Activated CD4-positive, alpha-beta memory T cell treated with anti-CD3 and anti-CD28 coated beads for 36 hours (primary cell): Measurements from ENCODE around the gene MXRA8. TPM values are rescaled to one million over a fixed set of nuclear protein-coding genes. Genes with fewer than 3 reads are reported as not detected.

ENCODE experiments used
- CTCF ChIA-PET: fragments of 350-600 bp; sonication (Branson Sonifier 250); formaldehyde crosslinking; loops from one replicate; lab custom pipeline; 2021; ENCODE audit warnings: antibody characterized with exemption, inconsistent platforms; lab: Charles Lee
- POLR2A ChIA-PET: fragments of 350-600 bp; sonication (Branson Sonifier 250); formaldehyde crosslinking; loops from one replicate; lab custom pipeline; 2021; ENCODE audit warnings: antibody characterized with exemption; lab: Charles Lee
- DNase-seq: peaks from one replicate; pipeline ENCODE4 v3.0.0-alpha.2; 2020
- H3K27ac Mint-ChIP-seq: one replicate; pipeline ENCODE4 v1.8.0; 2021; ENCODE audit warnings: mixed read lengths
- H3K27me3 Mint-ChIP-seq: one replicate; pipeline ENCODE4 v1.8.0; 2021; ENCODE audit warnings: mixed read lengths
- H3K36me3 Mint-ChIP-seq: one replicate; pipeline ENCODE4 v1.8.0; 2021; ENCODE audit warnings: mixed read lengths
- H3K4me1 Mint-ChIP-seq: one replicate; pipeline ENCODE4 v1.8.0; 2021; ENCODE audit warnings: low read depth, mixed read lengths
- H3K4me3 Mint-ChIP-seq: one replicate; pipeline ENCODE4 v1.8.0; 2021; ENCODE audit warnings: mild to moderate bottlenecking, mixed read lengths
- H3K9me3 Mint-ChIP-seq: one replicate; pipeline ENCODE4 v1.8.0; 2021; ENCODE audit warnings: mixed read lengths
- intact Hi-C: fragments of 100-400 bp; cut with micrococcal nuclease; formaldehyde crosslinking; loops from one replicate; pipeline ENCODE4 v1.15.1; 2023
- total RNA-seq, 2 experiments: library from RNA; stranded (reverse); gene quantifications; one replicate each; pipeline ENCODE4 v1.2.3, GENCODE V29; 2021

The MXRA8 gene
- total RNA-seq, 2 experiments from 2014 or later, result 0.19 TPM; not detected in 1

DNA sequence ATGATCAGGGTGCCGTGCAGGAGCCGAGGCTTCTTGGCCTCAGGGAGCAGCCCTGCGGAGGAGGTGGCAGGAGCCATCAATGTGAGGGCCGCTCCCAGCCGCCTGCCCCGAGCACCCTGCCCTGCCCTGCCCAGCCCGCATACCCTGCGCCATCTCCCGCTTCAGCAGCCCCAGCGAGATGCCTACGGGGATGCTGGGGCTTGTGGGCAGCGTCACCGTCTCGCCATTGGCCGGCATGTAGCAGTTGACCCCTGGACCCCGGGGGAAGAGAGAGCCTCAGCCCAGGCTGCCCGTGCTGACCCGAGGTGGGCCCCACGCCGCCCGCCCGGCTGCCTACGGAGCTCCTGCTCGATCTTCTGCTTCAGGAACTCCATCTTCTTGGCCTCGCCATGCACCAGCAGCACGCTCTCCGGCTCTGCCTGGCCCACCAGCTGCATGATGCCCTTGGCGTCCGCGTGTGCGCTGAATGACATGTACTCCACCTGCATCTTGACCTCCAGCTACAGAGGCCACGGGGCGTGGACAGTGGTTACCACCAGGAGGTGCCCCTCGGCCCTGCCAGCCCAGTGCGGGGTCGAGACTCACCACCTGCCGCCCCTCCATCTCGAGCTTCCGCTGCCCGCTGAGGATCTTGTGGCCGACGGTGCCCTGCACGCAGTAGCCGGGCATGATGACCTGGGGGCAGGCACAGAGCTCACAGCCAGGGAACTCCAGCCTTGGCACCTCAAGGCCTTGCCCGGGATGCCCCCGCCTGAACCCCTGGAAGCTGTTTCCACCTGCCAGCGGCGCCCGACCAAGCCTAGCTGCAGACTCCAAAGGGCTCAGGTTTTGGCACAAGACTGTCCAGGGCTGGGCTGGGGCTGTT lies 45.7 kb downstream of the MXRA8 start:
- no peaks in the 10 kb centered on the region for H3K9me3 Mint-ChIP-seq
- DNase-seq, result no peak
- H3K27ac Mint-ChIP-seq, result no peak overlapping the region
- H3K4me1 Mint-ChIP-seq, result peaks cover 9% of the 10 kb centered on the region
- POLR2A ChIA-PET, result no interaction called here
- peaks cover 14% of the 10 kb centered on the region for H3K36me3 Mint-ChIP-seq
- no peaks in the 10 kb centered on the region for H3K27me3 Mint-ChIP-seq
- intact Hi-C loops, result no loop called here
- CTCF ChIA-PET, result interaction anchor here (1.5 kb wide), 1 partner anchor 12 kb away, joined by 4 read pairs; no protein-coding TSS in a partner anchor
- no peak overlapping the region for H3K4me3 Mint-ChIP-seq

DNA sequence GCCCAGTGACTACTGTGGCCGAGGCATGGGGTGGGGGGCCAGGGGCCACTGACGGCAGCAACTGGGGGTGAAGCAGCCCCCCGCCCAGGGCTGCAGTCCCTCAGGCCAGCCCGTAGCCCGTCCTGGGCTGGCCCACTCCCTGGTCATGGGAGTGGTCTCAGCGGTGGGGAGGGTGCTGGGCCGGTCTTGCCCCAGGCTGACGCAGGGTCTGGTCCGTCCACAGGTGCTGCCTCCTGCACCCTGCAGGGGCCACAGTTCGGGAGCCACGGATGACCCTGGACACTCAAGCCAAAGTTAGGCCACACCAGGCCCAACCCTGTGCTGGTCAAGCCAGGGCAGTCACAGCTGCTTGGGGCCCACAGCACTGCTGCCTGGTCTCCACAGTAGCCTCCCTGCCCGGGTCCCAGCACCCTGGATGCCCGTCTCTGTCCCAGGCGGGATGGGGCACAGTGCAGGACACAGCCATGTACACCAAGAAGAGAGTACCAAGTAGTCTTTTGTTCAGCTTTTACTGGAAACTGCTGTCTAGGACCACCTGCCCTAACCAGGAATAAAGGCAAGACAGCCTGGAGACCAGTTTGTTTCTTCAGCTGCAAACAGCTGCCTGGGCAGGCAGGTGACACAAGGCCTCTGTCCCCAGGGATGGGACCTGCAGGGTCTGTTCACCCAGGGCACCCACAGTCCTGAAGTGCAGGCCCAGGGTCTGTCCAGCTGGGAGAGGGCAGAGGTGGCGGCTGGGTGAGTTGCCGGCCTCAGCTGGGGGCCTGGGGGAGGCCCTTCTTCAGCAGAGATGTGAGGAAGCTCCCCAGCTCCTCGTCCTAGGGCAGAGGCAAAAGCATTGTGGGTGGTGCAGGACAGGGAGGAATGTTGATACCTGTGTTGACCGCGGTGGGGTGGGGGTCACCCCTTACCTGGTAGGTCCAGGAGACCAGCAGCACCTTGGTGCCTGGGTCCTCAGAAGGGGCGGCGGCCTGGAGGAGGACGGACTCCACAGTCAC lies 46.9 kb downstream of the MXRA8 start:
- intact Hi-C loops, result no loop called here
- Mint-ChIP-seq H3K36me3 (peaks cover 11% of the 10 kb centered on the region), H3K4me3 (no peak overlapping the region), H3K4me1 (peaks cover 17% of the 10 kb centered on the region), H3K27me3 (no peaks in the 10 kb centered on the region), H3K9me3 (no peaks in the 10 kb centered on the region), H3K27ac (no peak overlapping the region)
- CTCF ChIA-PET, result no interaction called here
- no peak for DNase-seq
- POLR2A ChIA-PET, result interaction anchor here (0.9 kb wide), 1 partner anchor 19 kb away, joined by 3 read pairs; the partner anchor contains the start of gene TAS1R3

DNA sequence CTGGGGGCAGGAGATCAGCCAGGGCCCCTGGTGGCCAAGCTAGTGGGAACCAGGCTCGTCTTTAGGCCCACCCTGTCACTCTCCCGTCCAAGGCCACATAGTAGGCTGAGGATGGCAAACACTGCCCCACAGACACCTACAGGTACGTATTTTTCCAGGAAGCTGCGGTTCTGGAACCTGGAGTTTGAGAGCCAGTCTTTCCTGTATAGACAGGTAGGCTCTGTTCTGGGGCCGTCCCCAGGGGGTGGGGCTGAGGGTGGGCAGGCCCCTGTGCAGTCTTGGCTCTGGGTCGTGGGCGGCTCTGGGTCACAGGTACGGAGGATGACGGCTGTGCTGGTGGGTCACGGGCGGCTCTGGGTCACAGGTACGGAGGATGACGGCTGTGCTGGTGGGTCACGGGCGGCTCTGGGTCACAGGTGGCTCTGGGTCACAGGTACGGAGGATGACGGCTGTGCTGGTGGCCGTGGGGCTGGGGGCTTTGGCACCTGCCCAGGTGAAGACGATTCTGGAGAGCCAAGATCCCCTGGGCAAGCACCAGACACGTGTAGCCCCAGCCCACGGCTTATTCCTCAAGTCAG lies 47.8 kb downstream of the MXRA8 start:
- Mint-ChIP-seq H3K9me3 (no peaks in the 10 kb centered on the region), H3K4me1 (peaks cover 25% of the 10 kb centered on the region), H3K4me3 (peak overlapping the region; percentile 16), H3K27me3 (no peaks in the 10 kb centered on the region), H3K27ac (no peak overlapping the region), H3K36me3 (peaks cover 11% of the 10 kb centered on the region)
- DNase-seq, result no peak
- POLR2A ChIA-PET, result no interaction called here
- intact Hi-C loops, result no loop called here
- CTCF ChIA-PET, result interaction anchor here (0.9 kb wide), 1 partner anchor 65 kb away, joined by 4 read pairs; the partner anchor contains the start of gene AURKAIP1

DNA sequence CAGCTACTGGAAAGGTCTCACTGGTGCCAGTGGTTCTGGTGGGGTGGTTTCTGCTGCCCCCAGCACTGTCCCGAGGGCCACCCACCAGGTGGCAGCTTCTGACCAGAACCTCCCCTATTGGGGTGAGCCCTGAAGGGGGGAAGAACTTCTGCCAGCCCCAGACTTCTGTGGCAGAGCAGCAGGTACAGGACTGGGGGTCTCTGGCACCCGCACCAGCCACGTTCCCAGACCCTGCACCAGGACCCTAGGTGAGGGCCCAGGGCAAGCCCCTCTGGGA lies 48.3 kb downstream of the MXRA8 start:
- no peaks in the 10 kb centered on the region for H3K9me3 Mint-ChIP-seq
- H3K4me3 Mint-ChIP-seq, result peak overlapping the region; percentile 75
- no peak overlapping the region for H3K27ac Mint-ChIP-seq
- POLR2A ChIA-PET, result no interaction called here
- peaks cover 11% of the 10 kb centered on the region for H3K36me3 Mint-ChIP-seq
- no peaks in the 10 kb centered on the region for H3K27me3 Mint-ChIP-seq
- intact Hi-C loops, result no loop called here
- no peak for DNase-seq
- peaks cover 27% of the 10 kb centered on the region for H3K4me1 Mint-ChIP-seq
- CTCF ChIA-PET, result interaction anchor here (0.9 to 1.3 kb wide), 3 partner anchors 65 to 326 kb away, joined by 4 read pairs; partner anchors contain the start of gene AURKAIP1

DNA sequence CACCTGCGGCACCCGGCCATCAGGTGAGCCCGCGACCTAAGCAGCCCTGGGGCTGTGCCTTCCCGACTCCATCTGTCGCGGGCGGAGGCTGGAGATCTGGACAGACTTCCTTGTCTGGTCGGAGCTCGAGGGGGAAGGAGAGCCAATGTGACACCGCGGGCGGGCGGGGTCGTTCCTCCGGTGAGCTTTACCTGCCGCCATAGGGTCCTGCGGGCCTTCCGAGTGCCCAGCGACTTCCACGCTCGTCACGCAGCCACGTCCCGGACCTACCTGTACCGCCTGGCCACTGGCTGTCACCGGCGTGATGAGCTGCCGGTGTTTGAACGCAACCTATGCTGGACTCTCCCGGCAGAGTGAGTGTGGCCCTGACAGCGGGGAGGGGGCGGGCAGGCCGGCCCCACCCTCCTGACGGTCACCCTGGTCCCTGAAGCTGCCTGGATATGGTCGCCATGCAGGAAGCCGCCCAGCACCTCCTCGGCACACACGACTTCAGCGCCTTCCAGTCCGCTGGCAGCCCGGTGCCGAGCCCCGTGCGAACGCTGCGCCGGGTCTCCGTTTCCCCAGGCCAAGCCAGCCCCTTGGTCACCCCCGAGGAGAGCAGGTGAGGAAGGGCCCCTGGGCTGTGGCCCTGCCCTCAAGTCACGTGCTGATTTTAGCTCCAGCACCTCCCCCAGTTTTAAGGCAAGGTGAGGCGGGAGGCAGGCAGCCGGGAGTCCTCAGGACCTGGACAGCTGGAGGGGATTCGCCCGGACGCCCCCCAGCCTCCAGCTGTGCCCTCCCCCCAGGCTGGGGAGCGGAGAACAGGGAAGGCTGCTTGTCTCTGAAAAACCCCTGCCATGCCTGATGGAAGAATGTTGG lies 48.9 kb downstream of the MXRA8 start:
- no peaks in the 10 kb centered on the region for H3K9me3 Mint-ChIP-seq
- H3K27me3 Mint-ChIP-seq, result no peaks in the 10 kb centered on the region
- peaks cover 9% of the 10 kb centered on the region for H3K36me3 Mint-ChIP-seq
- peak; percentile 36 for DNase-seq
- H3K27ac Mint-ChIP-seq, result peak overlapping the region; percentile 5
- intact Hi-C loops, result loop anchor here (5.0 kb wide), 4 partner anchors 37 to 192 kb away; partner anchors contain the start of genes AURKAIP1, C1orf159 and UBE2J2
- CTCF ChIA-PET, result interaction anchor here (0.9 to 1.3 kb wide), 3 partner anchors 66 to 325 kb away, joined by 4 read pairs; partner anchors contain the start of gene AURKAIP1
- POLR2A ChIA-PET, result interaction anchor here (0.6 kb wide), 1 partner anchor 81 kb away, joined by 3 read pairs; no protein-coding TSS in a partner anchor
- peaks cover 29% of the 10 kb centered on the region for H3K4me1 Mint-ChIP-seq
- H3K4me3 Mint-ChIP-seq, result peak overlapping the region; percentile 75

DNA sequence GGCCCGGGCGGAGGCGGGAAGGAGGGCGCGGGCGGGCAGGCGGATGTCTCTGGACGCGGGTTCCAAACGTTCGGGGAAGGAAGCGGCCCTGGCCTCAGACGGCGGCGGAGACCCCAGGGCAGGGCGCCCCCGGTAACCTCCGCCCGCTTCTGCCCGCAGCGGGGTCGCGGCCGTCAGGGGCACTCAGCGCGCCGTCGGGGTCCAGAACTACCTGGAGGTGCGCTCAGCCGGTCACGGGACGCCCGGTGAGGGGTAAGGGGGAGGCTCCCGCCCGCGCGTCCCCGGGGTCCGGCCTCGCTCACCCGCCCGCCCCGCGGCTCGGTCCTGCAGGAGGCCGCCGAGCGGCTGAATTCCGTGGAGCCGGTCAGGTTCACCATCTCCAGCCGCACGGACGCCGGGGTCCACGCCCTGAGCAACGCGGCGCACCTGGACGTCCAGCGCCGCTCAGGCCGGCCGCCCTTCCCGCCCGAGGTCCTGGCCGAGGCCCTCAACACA lies 49.6 kb downstream of the MXRA8 start:
- intact Hi-C loops, result loop anchor here (1.0 to 5.0 kb wide), 7 partner anchors 37 to 276 kb away; partner anchors contain the start of genes AURKAIP1, B3GALT6, C1orf159 and DVL1
- POLR2A ChIA-PET, result interaction anchor here (0.6 kb wide), 1 partner anchor 80 kb away, joined by 3 read pairs; no protein-coding TSS in a partner anchor

DNA sequence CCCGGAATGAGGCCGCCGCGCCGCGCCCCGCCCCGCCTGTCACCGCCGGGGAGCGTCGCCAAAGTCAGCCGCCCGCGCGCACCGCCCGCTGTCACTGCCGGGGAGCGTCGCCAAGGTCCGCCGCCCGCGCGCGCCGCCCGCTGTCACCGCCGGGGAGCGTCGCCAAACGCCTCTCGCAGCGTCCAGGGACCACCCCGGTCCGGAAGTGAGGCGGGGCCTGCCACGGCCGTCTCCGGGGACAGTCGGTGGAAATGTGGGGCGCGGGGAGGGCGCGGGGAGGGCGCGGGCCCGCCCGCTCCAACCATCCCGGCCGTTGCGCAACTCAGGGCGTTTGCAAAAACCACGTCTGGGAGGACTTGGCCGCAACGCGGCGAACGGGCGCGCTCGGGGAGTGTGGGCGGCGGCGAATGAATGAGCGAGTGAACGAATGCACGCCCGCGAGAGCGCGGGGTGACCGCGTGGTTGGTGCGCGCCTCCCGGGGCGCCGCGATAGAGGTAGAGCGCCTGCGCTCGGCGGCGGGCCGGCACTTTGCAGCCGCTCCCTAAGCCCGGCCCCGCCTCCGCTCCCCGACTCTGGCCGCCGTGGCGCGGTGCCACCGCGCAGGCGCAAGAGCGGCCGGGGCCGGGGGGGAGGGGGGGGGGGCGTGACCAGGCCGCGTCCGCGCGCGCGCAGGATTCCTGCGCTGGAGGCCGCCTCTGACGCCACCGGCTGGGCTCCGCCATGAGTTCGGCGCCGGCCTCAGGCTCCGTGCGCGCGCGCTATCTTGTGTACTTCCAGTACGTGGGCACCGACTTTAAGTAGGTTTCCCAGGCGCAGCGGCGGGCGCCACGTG lies 50.2 kb downstream of the MXRA8 start, which contains the start of the genes ACAP3 and PUSL1:
Gene ACAP3 (minus strand): TSS at position 8 of the 833 bp plus-strand sequence. CDS start 115 bp downstream, outside the sequence.
Gene PUSL1 (plus strand): TSS at position 675 of the 833 bp plus-strand sequence. CDS start 47 bp downstream, at position 722.
- peaks cover 3% of the 10 kb centered on the region for H3K36me3 Mint-ChIP-seq
- POLR2A ChIA-PET, result no interaction called here
- intact Hi-C loops, result loop anchor here (1.0 to 5.0 kb wide), 7 partner anchors 36 to 275 kb away; partner anchors contain the start of genes AURKAIP1, B3GALT6, C1orf159 and DVL1
- no peaks in the 10 kb centered on the region for H3K9me3 Mint-ChIP-seq
- CTCF ChIA-PET, result no interaction called here
- H3K4me1 Mint-ChIP-seq, result peaks cover 29% of the 10 kb centered on the region
- peak within 1 kb of the TSS; percentile 81 for H3K4me3 Mint-ChIP-seq
- peak within 1 kb of the TSS; percentile 82 for H3K27ac Mint-ChIP-seq
- DNase-seq, result peak; percentile 91
- H3K27me3 Mint-ChIP-seq, result no peaks in the 10 kb centered on the region

More for the DNA sequence above, 49.6 kb downstream of the MXRA8 start:
- DNase-seq, result no peak
- Mint-ChIP-seq H3K27me3 (no peaks in the 10 kb centered on the region), H3K36me3 (peaks cover 8% of the 10 kb centered on the region), H3K4me1 (peaks cover 29% of the 10 kb centered on the region), H3K4me3 (peak overlapping the region; percentile 78), H3K27ac (peak overlapping the region; percentile 70), H3K9me3 (no peaks in the 10 kb centered on the region)
- CTCF ChIA-PET, result interaction anchor here (1.1 to 1.3 kb wide), 2 partner anchors 186 to 324 kb away, joined by 4 read pairs; no protein-coding TSS in a partner anchor

DNA sequence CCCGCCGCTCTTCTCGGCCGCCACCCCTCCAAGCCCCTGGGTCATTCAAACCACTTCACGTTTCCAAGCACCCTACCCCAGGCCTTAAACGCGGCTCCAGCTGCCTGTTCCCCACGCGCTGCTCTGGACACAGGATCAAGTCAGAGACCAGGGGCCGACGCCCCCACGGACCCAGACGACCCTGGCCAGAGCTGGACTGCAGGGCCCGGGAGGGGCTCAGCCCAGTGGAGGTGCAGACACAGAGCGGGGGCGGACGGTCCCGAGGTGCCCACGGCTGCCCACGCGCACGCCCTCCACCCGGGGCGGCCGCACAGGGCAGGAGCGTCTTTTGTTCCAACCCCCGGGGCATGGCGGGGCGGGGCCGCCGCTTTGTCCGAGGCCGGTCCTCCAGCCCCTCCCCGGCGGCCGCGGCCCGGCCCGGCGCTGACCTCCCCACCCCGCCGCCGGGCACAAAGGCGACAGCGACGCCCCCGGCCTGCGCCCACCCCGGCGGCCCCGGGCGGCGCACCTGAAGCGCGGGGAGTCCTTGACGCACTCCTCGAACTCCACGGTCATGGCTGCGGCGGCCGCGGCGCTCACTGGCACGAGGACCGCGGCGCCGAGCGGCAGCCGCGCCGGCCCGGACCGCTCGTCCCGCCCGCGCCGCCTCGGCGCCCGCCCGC lies 51.0 kb downstream of the MXRA8 start:
- peak; percentile 29 for DNase-seq
- peaks cover 3% of the 10 kb centered on the region for H3K36me3 Mint-ChIP-seq
- CTCF ChIA-PET, result interaction anchor here (0.9 kb wide), 2 partner anchors 86 to 185 kb away, joined by 3 to 4 read pairs; no protein-coding TSS in a partner anchor
- no peaks in the 10 kb centered on the region for H3K9me3 Mint-ChIP-seq
- intact Hi-C loops, result loop anchor here (5.0 kb wide), 4 partner anchors 35 to 190 kb away; partner anchors contain the start of genes AURKAIP1, C1orf159 and UBE2J2
- H3K4me1 Mint-ChIP-seq, result peaks cover 29% of the 10 kb centered on the region
- H3K27me3 Mint-ChIP-seq, result no peaks in the 10 kb centered on the region
- no peak overlapping the region for H3K27ac Mint-ChIP-seq
- H3K4me3 Mint-ChIP-seq, result peak overlapping the region; percentile 81
- POLR2A ChIA-PET, result no interaction called here

DNA sequence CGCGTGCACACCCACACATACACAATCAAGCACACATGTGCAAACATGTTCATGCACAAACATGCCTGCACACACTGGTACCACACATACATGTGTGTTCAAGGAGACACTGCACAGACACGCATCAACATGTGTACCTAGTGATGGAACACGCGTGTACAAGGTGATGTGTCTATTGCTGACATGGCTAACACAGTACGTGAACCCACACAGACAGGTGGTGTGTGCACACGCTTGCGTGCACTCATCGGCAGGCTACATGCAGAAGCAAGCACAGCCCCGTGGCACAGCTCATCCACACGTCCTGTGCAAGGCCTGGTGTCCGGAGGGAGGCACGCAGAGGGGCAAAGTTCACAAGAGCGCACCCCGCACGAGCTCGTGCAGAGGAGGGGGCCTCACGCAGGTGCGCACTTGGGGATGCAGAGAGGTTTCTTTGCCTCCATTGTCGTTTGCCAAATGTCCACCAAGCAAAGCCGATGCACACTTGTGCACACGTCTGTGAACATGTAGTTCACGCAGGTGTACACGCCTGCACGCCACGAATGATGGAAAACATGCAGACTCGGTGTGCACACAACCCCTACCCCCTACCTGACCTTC lies 51.6 kb downstream of the MXRA8 start:
- ChIA-PET CTCF (interaction anchor here (0.9 kb wide), 2 partner anchors 87 to 184 kb away, joined by 3 to 4 read pairs; no protein-coding TSS in a partner anchor), POLR2A (no interaction called here)
- peaks cover 3% of the 10 kb centered on the region for H3K36me3 Mint-ChIP-seq
- no peak for DNase-seq
- no peaks in the 10 kb centered on the region for H3K9me3 Mint-ChIP-seq
- H3K4me1 Mint-ChIP-seq, result peaks cover 29% of the 10 kb centered on the region
- peak overlapping the region; percentile 81 for H3K4me3 Mint-ChIP-seq
- intact Hi-C loops, result loop anchor here (5.0 kb wide), 4 partner anchors 34 to 189 kb away; partner anchors contain the start of genes AURKAIP1, C1orf159 and UBE2J2
- H3K27me3 Mint-ChIP-seq, result no peaks in the 10 kb centered on the region
- peak overlapping the region; percentile 64 for H3K27ac Mint-ChIP-seq
